Measurements from ENCODE around the gene KCNA5. TPM values are rescaled to one million over a fixed set of nuclear protein-coding genes. Genes with fewer than 3 reads are reported as not detected.

The KCNA5 gene
- total RNA-seq (2021; ENCODE audit: unreplicated experiment) (not detected), Bru-seq, nascent RNA (not detected), BruChase-seq, experiment 1, labeled RNA remaining after a 6-hour chase (not detected), BruChase-seq, experiment 2, labeled RNA remaining after a 2-hour chase (not detected)
- polyA plus RNA-seq (2012) = not detected in 2 replicates
- long read RNA-seq = 0 reads

- DNase-seq (ENCODE audit: low read depth, low spot score) (no peak), ATAC-seq (no peak)
- intact Hi-C loops (cut with micrococcal nuclease) = no loop called here
- no peak within 1 kb of the TSS for H3K9ac ChIP-seq (ENCODE audit: low read length)
- H3K9me3 ChIP-seq (ENCODE audit: control insufficient read depth in 1 of 2, insufficient read depth in 1 of 2, low read depth in 1 of 2, low read length in 2 of 2) = no peaks in the 10 kb centered on the region
- BruUV-seq (replicated peaks) = no TSS peak
- H2AFZ ChIP-seq (ENCODE audit: low read depth, low read length, poor library complexity, severe bottlenecking) = no peak within 1 kb of the TSS
- RAD21 ChIA-PET (ENCODE audit: low non-redundant PET in 1 of 2, low total read pairs in 2 of 2, uncharacterized antibody in 2 of 2, unreplicated experiment in 2 of 2) = no interaction called here
- H3K79me2 ChIP-seq (ENCODE audit: insufficient read depth, low read length) = no peaks in the 10 kb centered on the region
- no peaks in the 10 kb centered on the region for H3K9me2 ChIP-seq (ENCODE audit: insufficient read depth)
- H3K4me1 ChIP-seq (ENCODE audit: control insufficient read depth in 1 of 2, insufficient read depth in 2 of 2, low read length in 2 of 2) = no peaks in the 10 kb centered on the region
- no peak within 1 kb of the TSS for H3K27ac ChIP-seq (ENCODE audit: low read depth, low read length)
- H3K27me3 ChIP-seq (ENCODE audit: insufficient read depth, low read length) = peaks cover 66% of the 10 kb centered on the region
- POLR2A ChIA-PET = no interaction called here
- TF ChIP-seq EZH2 (IDR thresholded peaks at IDR 0.05) (no peak), SRF (IDR thresholded peaks at IDR 0.05; ENCODE audit: low read depth) (no peak), MAX (IDR thresholded peaks at IDR 0.05) (no peak), SIN3A (IDR thresholded peaks at IDR 0.05; ENCODE audit: low read depth) (no peak), ZFX (IDR thresholded peaks at IDR 0.05) (no peak), JUND (IDR thresholded peaks at IDR 0.05) (no peak), SP1 (IDR thresholded peaks at IDR 0.05; ENCODE audit: low read depth) (no peak), POLR2AphosphoS5 (IDR thresholded peaks at IDR 0.05; ENCODE audit: low read depth, low read length) (no peak), REST (IDR thresholded peaks at IDR 0.05; ENCODE audit: low read depth) (no peak), FOSL1 (IDR thresholded peaks at IDR 0.05; ENCODE audit: low read depth) (no peak), ZBTB33 (IDR thresholded peaks at IDR 0.05; ENCODE audit: extremely low read depth, insufficient replicate concordance, low read length) (no peak), TCF7L2 (IDR thresholded peaks at IDR 0.05; ENCODE audit: borderline replicate concordance, extremely low read depth, insufficient read depth, insufficient read length) (no peak), POLR2A (IDR thresholded peaks at IDR 0.05; ENCODE audit: borderline replicate concordance, extremely low read depth, insufficient read depth, insufficient read length) (no peak), CEBPB (IDR thresholded peaks at IDR 0.05; ENCODE audit: low read depth) (no peak), EZH2phosphoT487 (IDR thresholded peaks at IDR 0.05; ENCODE audit: borderline replicate concordance) (no peak), EGR1 (IDR thresholded peaks at IDR 0.05; ENCODE audit: low read depth) (no peak), YY1 (IDR thresholded peaks at IDR 0.05; ENCODE audit: extremely low read depth, insufficient replicate concordance, low read depth, low read length) (no peak)
- CTCF ChIA-PET = no interaction called here
- no peaks in the 10 kb centered on the region for H3K36me3 ChIP-seq (ENCODE audit: control insufficient read depth in 1 of 2, insufficient read depth in 2 of 2, low read length in 2 of 2)
- no peak within 1 kb of the TSS for H3K4me2 ChIP-seq (ENCODE audit: low read length)
- no peaks in the 10 kb centered on the region for H4K20me1 ChIP-seq (ENCODE audit: insufficient read depth)
- no peak within 1 kb of the TSS for H3K4me3 ChIP-seq (replicated peaks in 1 of 2; ENCODE audit: low read depth in 1 of 2, low read length in 2 of 2)
These were observed at the start of gene KCNA5 for GRCh38 chr12:5043589-5044419. Gene KCNA5 (plus strand): TSS chr12:5043879. CDS start chr12:5044148, 269 bp downstream.

Measured in HCT116 (cell line).